ENCODE data around the gene SPRTN.

SPRTN gene

DNA sequence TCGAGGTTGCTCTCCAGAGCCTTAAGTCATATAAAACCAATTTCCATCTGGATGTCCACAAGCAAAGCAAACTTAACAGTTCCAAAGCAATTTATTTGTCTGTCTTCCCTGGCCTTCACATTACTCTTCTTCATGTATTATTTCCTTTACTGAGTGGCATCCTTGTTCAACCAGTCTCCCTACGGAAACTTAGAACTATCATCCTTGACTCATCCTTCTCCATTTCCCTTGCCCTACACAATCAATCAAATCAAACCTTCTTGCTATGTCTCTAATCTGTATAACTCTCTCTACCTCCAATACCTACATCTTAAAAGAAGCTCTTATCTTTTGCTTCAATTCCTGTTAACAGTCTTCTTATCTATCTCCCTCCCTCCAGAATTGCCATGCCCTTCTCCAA is 58.5 kb downstream of the SPRTN start:
- Histone ChIP-seq H3K36me3 (replicated peaks) (no peaks in the 10 kb centered on the region), H3K27ac (peak overlapping the region; percentile 96), H3K27me3 (replicated peaks) (no peaks in the 10 kb centered on the region), H3K4me3 (ENCODE audit: low read depth, low read length) (no peak overlapping the region)
- in situ Hi-C loops (cut with HindIII; ENCODE audit: low pct_ligation_motif_present, low sequenced_read_pairs): no loop called here
- DNase-seq: no peak
- TF ChIP-seq, protein P1, sequence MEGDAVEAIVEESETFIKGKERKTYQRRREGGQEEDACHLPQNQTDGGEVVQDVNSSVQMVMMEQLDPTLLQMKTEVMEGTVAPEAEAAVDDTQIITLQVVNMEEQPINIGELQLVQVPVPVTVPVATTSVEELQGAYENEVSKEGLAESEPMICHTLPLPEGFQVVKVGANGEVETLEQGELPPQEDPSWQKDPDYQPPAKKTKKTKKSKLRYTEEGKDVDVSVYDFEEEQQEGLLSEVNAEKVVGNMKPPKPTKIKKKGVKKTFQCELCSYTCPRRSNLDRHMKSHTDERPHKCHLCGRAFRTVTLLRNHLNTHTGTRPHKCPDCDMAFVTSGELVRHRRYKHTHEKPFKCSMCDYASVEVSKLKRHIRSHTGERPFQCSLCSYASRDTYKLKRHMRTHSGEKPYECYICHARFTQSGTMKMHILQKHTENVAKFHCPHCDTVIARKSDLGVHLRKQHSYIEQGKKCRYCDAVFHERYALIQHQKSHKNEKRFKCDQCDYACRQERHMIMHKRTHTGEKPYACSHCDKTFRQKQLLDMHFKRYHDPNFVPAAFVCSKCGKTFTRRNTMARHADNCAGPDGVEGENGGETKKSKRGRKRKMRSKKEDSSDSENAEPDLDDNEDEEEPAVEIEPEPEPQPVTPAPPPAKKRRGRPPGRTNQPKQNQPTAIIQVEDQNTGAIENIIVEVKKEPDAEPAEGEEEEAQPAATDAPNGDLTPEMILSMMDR (IDR thresholded peaks at IDR 0.05; ENCODE audit: low read depth, low read length, missing control alignments): no peak

DNA sequence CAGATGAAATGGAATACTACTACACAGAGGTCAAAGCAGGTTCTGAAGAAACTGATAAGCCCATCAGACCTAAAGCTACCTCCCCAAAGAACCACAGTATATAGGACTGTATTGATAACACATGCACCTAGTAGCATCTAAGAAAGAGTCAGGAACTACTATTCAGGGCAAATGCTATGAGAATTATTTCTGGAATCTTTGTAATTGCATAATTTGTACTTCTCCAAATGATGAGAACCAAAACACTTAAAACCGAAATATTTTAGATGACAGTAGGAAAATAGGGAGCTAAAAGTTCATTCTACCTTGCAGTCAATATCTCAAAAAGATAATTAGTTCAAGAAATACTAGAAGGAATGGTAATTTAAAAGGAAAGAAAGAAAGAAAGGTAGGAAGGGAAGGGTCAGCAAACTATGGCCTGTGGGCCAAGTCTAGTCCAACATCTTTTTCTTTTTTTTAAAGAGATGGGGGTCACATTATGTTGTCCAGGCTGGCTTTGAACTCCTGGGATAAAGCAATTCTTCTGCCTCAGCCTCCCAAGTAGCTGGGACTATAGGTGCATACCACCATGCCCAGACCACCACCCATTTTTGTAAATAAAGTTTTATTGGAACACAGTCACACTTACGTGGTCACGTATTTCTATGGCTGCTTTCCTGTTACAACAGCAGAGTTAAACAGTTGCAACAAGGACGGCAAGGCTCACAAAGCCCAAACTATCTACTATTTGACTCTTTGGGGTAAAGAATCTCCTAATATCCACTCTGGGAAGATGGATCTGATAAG is 60.0 kb downstream of the SPRTN start:
- no peaks in the 10 kb centered on the region for H3K36me3 ChIP-seq (replicated peaks)
- TF ChIP-seq, protein P1 (IDR thresholded peaks at IDR 0.05; ENCODE audit: low read depth, low read length, missing control alignments): no peak
- no peak overlapping the region for H3K27ac ChIP-seq
- H3K27me3 ChIP-seq (replicated peaks): no peaks in the 10 kb centered on the region
- in situ Hi-C loops (cut with HindIII; ENCODE audit: low pct_ligation_motif_present, low sequenced_read_pairs): no loop called here
- no peak overlapping the region for H3K4me3 ChIP-seq (ENCODE audit: low read depth, low read length)
- no peak for DNase-seq

DNA sequence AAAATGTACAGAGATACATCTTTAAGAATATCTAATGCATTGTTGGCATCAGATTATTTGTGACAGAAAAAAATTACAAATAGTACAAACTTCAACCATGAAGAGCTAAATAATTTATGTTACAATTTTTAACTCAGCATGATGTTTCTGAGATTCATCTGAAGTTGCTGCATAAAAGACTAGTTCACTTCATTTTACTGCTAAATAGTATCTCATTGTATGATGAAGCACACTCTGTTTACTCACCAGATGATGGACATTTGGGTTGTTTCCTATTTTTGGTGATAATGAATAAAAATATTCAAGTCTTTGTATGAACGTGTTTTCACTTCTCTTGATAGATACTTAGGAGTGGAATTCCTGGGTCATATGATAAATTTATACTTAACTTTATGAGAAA is 63.4 kb downstream of the SPRTN start:
- no peak for DNase-seq
- Histone ChIP-seq H3K36me3 (replicated peaks) (no peaks in the 10 kb centered on the region), H3K4me3 (ENCODE audit: low read depth, low read length) (no peak overlapping the region), H3K27ac (no peak overlapping the region), H3K27me3 (replicated peaks) (no peaks in the 10 kb centered on the region)
- TF ChIP-seq, protein P1 (IDR thresholded peaks at IDR 0.05; ENCODE audit: low read depth, low read length, missing control alignments): no peak
- in situ Hi-C loops (cut with HindIII; ENCODE audit: low pct_ligation_motif_present, low sequenced_read_pairs): no loop called here

DNA sequence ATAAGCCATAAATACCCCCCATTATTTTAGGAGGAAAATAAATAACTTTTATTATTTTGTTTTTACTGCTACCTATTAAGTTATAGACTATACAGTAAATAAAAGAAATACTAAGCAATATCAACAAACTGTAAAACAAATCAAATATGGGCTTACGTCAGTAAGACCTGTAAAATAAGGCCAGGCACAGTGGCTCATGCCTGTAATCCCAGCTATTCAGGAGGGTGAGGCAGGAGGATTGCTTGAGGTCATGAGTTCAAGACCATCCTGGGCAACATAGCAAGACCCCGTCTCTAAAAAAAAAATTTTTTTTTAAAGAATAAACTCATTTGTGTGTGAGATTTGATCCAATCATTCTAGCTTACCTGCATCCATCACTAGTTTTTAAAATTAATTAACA is 66.2 kb downstream of the SPRTN start:
- Histone ChIP-seq H3K27me3 (replicated peaks) (no peaks in the 10 kb centered on the region), H3K27ac (no peak overlapping the region), H3K36me3 (replicated peaks) (no peaks in the 10 kb centered on the region), H3K4me3 (ENCODE audit: low read depth, low read length) (no peak overlapping the region)
- no peak for DNase-seq
- in situ Hi-C loops (cut with HindIII; ENCODE audit: low pct_ligation_motif_present, low sequenced_read_pairs): no loop called here
- TF ChIP-seq, protein P1 (IDR thresholded peaks at IDR 0.05; ENCODE audit: low read depth, low read length, missing control alignments): no peak
